Stimulated activated CD8-positive, alpha-beta memory T cell treated with anti-CD3 and anti-CD28 coated beads, Interleukin-7, amount 100 ng/mL, for 1 hour (primary cell): ENCODE data around the gene ADAM21.
"Not testable (repeated sequence)": the region's sequence is repeated elsewhere in the genome, so short reads cannot be mapped to it uniquely, and the experiment has no call there.

Experiments
- DNase-seq, 2 donors: peaks; one replicate each; pipeline ENCODE4 v3.0.0-alpha.2; 2020; ENCODE audit warnings: low read depth in 2 of 2

The ADAM21 gene

DNA sequence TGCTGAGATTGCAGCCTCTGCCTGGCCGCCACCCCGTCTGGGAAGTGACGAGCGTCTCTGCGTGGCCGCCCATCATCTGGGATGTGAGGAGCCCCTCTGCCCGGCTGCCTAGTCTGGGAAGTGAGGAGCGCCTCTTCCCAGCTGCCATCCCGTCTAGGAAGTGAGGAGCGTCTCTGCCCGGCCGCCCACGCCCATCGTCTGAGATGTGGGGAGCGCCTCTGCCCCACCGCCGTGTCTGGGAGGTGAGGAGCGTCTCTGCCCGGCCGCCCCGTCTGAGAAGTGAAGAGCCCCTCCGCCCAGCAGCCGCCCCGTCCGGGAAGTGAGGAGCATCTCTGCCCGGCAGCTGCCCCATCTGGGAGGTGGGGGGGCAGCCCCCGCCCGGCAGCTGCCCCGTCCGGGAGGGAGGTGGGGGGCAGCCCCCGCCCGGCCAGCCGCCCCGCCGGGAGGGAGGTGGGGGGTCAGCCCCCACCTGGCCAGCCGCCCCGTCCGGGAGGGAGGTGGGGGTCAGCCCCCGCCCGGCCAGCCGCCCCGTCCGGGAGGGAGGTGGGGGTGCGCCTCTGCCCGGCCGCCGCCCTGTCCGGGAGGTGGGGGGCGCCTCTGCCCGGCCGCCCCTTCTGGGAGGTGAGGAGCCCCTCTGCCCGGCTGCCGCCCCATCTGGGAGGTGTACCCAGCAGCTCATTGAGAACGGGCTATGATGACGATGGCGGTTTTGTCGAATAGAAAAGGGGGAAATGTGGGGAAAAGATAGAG lies 25.6 kb downstream of the ADAM21 start:
- DNase-seq: not testable (repeated sequence)

DNA sequence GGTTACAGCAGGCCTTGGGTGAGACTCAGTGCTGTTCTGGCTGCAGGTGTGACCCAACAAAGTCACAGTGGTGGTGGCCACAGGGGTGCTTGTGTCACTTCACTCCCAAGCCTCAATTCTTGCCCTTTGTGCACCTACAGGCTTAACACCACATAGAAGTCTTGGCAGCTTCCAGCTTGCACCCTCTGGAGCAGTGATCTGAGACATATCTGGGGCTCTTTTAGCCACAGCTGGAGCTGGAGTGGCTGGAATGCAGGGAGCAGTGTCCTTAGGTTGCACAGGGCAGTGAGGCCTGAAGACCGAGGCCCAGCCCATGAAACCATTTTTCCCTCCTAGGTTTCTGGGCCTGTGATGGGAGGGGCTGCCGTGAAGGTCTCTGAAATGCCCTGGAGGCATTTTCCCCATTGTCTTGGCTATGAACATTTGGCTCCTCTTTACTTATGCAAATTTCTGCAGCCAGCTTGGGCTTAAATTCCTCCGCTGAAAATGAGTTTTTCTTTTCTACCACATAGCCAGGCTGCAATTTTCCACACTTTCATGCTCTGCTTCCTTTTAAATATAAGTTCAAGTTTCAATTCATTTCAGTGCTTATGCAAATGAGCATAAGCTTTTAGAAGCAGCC lies 37.7 kb downstream of the ADAM21 start:
- no peak for DNase-seq

DNA sequence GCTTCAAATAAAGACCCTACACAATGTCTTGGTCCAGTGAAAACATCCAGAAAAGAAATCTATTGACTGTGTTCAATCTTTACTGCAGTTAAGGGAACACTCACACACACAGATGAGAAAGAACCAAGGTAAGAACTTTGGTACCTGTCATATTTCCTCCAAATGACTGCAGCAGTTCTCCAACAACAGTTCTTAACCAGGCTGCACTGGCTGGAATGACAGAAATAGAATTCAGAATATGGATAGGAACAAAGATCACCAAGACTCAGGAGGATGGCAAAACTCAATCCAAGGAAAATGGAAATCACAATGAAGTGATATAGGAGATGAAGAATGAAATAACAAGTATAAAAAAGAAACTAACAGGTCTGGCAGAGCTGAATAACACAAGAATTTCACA lies 46.2 kb downstream of the ADAM21 start:
- DNase-seq: no peak
